HPDE6-E6E7 (cell line): ENCODE data around the gene GPR157.
"Not testable (repeated sequence)": the region's sequence is repeated elsewhere in the genome, so short reads cannot be mapped to it uniquely, and the experiment has no call there.

ENCODE experiments used
- DNase-seq: peaks from one replicate; pipeline ENCODE4 v3.0.0; 2011; ENCODE audit warnings: missing footprints; ENCODE audit errors: extremely low spot score

GPR157 gene

DNA sequence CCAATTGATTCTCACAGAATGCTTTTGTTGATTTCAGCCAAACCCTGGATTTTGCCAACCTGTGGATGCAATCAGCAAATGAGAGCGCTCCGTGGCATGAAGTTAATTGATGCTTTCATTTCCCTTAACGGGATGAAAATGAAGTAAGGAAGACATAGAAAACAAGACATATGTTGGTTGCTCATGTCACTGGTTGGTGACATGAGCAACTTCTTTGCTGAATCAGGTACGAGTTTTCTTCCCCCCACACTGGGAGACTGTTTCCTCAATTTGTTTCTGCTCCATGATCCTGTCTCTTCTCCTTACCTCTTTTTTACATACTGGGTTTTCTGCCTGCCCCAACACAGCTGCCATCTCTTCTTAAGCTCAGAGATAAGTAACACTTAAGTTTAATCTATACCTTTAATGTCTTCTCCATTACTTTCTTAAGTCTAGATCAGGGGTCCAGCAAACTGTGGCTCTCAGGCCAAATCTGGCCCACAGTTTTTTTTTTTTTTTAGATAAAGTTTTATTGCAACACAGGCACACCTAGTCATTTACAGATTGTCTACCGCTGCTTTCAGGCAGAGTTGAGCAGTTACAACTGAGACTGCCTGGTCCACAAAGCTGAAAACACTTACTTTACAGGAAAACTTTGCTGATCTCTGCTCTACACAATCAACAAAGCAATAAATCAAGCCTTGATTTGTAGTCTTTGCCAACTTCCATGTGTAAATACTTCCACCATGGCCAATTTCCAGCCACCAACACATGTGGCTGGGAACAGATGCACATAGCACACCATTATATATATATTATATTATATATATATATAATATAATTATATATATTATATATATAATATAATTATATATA is 13.3 kb downstream of the GPR157 start:
- DNase-seq = no peak

DNA sequence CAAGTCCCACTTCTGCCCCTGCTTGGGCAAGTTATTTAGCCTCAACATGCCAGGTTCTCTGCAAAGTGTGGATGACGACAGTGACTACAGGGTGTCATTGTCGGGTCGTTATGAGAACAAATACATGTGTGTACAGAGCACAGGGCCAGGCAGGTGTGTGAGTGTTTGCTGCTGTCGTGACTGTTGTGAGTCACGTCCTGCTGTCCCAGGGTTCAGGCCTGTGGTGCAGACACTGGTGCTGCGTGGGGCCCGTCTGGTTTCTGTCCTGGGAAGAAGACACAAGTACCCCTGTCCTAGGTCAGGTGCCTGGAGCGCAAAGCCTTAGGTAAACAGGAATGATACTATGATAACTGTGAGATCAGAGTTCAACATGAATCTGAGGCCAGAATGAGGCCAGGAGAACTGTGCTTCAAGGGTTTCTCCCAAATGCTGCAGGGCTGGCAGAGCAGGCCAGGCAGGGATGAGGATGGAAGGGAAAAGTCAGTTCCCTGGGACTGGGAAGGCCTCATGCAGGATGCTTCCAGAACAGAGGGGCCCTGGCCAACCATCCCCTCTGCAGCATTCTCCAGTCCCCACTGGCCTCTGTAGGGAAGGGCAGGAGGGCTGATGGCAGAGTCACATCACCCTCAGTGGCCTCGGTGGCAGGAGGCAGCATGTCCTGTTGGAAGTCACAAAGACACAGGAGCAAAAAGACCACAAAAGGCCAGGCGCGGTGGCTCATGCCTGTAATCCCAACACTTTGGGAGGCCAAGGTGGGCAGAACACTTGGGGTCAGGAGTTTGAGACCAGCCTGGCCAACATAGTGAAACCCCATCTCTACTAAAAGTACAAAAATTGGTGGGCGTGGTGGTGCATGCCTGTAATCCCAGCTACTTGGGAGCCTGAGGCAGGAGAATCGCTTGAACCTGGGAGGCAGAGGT is 15.7 kb downstream of the GPR157 start:
- no peak for DNase-seq

DNA sequence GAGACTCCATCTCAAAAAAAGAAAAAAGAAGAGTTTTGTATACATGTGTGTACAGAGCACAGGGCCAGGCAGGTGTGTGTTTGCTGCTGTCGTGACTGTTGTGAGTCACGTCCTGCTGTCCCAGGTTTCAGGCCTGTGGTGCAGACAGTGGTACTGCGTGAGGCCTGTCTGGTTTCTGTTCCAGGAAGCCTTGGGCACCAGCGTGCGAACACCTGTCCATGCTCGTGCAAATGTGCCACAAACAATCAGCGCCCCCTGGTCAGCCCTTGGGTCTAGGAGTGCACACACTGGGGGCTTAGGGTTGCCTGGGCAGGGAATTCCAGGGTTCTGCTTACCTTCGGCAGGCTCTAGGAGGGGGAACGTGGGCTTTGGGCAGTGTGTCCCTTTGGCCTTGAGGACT is 16.9 kb downstream of the GPR157 start:
- DNase-seq = no peak

GRCh38 chr1:9111357-9111691 is 17.6 kb downstream of the GPR157 start:
- DNase-seq = no peak

- peak; percentile 79 for DNase-seq
Observed at GRCh38 chr1:9110669-9111356, 18.1 kb downstream of the GPR157 start.

- DNase-seq = no peak
Observed at GRCh38 chr1:9108056-9108665, 20.7 kb downstream of the GPR157 start.

GRCh38 chr1:9107136-9107535 is 21.8 kb downstream of the GPR157 start:
- DNase-seq = no peak

GRCh38 chr1:9106286-9106685 is 22.6 kb downstream of the GPR157 start:
- no peak for DNase-seq

- DNase-seq = no peak
Observed at GRCh38 chr1:9105336-9105867, 23.5 kb downstream of the GPR157 start.

DNA sequence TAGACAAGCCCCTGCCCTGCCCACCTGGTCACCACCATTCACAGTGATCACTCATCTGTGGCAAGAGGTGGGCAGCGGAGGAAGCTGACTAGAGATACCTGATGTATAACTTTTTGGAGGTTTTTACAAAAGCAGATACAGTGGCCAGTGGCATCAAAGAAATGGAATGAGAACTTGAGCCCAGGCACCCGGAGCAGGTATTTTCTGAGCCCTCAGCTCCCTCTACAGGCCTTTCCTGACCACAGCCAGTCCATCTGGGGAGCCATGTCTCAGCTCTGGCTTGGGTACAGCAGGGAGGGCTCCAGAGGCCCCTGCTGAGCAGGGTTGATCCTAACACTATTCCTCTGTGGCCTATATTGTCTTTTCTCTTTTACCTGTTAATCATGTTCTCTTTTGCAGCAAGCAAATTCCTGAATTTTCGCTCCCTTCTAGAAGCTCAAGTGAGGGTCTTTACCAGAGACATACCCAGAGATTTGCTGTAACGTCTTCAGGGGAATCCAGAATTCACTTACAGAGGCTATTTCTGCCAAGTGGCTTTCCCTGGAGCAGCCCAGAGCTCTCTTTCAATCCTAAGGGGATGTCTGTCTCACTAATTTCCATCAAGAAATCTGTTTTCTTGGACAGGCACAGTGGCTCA is 27.3 kb downstream of the GPR157 start:
- DNase-seq = peak; percentile 76

- DNase-seq = no peak
Observed at GRCh38 chr1:9100471-9101043, 28.3 kb downstream of the GPR157 start.

DNA sequence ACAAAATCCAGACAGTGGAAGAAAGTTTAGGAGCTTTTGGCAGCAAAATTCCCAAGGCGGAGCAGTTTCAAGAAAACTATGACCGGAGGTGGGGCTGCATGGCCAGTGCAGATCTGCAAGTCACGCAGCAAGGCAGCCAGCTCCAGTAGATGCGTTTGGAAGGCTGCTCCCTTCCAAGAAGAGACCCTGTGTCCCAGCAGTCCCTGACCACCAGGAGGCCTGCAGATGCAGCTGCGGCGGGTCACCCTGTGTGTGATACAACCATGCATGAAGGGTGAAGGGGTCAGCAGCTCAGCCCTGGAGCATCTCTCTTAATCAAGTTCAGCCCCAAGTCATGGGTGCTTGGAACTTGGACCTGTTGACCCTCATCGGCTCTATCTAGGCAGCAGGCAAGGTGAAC is 29.3 kb downstream of the GPR157 start:
- no peak for DNase-seq

DNA sequence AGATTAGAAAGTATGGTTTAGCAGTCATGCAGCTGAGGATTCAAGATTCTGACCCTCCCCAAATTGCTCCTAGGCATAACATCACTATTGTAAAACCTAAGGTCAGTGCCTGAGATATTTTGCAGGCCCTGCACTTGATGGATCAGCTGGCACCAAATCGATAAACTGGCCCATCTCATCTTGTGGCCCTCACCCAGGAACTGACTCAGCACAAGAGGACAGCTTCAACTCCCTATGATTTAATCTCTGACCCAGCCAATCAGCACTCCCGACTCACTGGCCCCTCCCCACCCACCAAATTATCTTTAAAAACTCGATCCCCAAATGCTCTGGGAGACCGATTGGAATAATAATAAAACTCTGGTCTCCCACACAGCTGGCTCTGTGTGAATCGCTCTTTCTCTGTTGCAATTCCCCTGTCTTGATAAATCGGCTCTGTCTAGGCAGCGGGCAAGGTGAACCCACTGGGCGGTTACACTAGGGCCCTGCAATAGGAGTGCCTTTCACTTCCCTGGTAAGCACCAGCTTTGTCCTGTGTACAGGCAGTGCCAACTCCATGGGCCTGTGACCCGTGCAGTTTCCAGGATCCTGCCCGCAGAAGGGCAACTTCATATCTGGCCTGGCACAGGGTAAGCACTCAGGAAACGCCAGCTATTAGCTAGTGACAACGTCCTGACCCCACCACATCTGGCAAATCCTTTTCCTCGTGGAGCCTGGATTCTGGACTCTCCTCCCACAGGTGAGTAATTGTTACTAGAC is 30.8 kb downstream of the GPR157 start:
- no peak for DNase-seq

GRCh38 chr1:9095818-9096217 is 33.1 kb downstream of the GPR157 start:
- DNase-seq = no peak

GRCh38 chr1:9093996-9094595 is 34.8 kb downstream of the GPR157 start:
- not testable (repeated sequence) for DNase-seq

- DNase-seq = no peak
Observed at GRCh38 chr1:9093581-9093980, 35.3 kb downstream of the GPR157 start.

DNA sequence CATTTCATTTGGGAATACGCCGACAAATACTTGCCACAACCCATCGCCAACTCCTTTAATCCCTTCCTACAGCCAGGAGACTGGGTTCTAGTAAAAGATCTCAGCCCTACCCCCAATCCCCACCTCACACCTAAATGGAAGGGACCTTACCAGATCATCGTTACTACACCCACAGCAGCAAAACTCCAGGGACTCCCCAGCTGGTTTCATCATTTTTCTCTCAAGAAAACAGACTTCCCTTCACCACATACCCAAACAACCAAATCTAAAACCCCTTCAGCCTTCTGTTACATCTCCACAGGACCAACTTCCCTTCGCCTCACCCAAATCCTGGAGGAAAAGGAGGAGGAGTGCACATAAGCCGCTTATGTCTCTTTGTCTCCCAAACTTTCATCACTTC is 35.8 kb downstream of the GPR157 start:
- no peak for DNase-seq

- no peak for DNase-seq
Observed at GRCh38 chr1:9088807-9089206, 40.1 kb downstream of the GPR157 start.

DNA sequence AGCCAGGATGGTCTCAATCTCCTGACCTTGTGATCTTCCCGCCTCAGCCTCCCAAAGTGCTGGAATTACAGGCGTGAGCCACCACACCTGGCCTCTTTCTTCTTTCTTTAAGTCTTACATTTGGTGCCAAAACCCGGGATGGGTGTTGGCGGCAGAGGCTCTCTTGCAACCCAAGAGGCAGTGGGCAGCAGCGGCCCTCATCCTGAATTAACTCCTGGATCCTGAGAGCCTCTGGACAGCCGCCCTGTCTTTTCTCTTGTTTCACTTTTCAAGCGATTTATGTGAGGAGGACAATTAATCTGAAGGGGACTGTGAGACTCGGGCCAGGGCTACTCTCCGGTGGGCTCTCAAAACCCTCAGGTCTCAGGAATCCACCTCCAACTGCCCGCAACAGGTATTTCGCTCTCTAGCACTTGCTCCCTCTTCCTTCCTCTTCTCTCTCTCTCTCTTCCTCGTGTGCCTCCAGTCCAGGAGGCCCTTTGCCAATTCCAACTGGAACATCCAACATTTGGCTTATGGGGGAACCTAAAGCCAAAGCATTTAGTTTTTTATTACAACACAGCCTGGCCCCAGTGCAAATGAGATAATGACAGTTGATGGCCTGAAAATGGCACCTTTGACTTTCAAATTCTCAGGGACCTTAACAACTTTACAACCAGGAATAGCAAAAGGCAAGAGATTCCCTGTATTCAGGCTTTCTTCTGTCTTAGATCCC is 41.3 kb downstream of the GPR157 start:
- no peak for DNase-seq
